GM19238 (cell line): ENCODE results near the gene EDIL3.
"Not testable (repeated sequence)": the region's sequence is repeated elsewhere in the genome, so short reads cannot be mapped to it uniquely, and the experiment has no call there.

ENCODE experiments used
- DNase-seq: peaks from one replicate; pipeline ENCODE4 v3.0.0; 2011; ENCODE audit warnings: low spot score; ENCODE audit not compliant: insufficient read length

The EDIL3 gene

GRCh38 chr5:84303315-84303714 lies 81.4 kb downstream of the EDIL3 start:
- DNase-seq, result no peak

DNA sequence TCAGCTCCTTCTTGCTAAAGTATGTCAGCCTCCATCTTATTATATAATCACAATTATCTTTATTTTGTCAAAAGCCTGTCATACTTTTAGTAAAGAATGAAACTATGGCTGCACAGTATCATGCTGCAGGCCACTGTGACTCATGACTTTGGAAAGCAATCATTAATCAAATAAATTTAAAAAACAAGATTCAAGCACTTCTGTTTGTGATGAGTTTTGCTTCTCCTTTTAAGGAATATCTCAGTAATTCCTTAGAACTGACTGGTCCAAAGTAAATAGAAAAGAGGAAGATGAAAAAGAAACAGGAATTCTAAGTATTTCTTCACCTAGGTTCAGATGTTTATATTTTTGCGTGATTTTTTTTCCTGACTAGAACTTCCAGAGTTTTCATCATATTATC lies 83.1 kb downstream of the EDIL3 start:
- DNase-seq, result no peak

DNA sequence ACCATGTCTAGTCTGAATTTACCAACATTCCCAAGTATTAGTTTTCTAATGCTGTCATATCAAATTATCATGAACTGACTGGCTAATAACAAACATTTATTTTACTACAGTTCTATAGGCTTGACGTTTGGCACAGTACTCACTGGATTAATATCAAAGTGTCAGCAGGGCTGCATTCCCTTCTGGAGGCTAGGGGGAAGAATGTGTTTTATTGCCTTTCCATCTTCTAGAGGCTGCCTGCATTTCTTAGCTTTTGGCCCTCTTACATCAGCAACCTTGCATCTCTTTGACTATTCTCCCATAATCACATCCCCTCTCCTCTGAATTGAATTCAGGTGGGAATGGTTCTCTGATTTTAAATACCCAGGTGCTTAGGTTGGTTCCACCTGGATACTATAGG lies 84.7 kb downstream of the EDIL3 start:
- DNase-seq, result no peak

DNA sequence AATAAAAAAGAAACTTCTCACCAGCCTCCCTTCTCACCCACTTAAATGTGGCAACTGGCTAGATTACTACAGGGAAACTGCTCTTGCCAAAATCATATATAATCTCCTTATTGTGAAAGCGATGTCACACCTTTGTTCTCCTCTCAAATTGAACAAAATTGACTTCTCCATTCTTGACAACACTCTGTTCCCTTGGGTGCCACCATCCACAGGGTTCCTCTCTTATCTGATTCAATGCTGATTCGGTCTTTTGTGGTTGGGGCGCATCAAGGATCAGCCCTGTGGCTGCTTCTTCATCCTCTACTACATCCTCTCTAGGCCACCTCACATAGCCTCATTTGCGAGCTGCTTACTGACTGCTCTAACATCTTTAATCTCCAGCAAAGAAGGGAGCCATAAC lies 86.1 kb downstream of the EDIL3 start:
- no peak for DNase-seq

DNA sequence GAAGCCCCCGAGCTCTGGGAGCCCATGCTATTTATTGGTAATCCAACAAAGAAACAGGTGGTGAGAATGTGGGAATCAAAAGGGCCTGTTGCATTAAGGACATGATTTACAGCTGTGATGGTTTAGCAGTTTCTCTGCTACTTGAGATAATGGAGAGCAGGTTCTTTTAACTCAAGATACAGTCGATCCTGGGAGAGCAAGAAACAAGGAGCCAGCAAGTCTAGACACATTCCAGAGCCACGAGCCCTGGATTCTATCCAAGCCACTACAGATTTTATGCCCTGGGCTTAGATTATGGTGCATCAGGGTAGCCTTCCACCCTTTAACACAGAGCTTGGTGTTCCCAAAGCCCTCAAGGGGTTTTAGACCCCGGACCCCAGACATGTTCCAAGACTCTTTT lies 87.0 kb downstream of the EDIL3 start:
- DNase-seq, result not testable (repeated sequence)

DNA sequence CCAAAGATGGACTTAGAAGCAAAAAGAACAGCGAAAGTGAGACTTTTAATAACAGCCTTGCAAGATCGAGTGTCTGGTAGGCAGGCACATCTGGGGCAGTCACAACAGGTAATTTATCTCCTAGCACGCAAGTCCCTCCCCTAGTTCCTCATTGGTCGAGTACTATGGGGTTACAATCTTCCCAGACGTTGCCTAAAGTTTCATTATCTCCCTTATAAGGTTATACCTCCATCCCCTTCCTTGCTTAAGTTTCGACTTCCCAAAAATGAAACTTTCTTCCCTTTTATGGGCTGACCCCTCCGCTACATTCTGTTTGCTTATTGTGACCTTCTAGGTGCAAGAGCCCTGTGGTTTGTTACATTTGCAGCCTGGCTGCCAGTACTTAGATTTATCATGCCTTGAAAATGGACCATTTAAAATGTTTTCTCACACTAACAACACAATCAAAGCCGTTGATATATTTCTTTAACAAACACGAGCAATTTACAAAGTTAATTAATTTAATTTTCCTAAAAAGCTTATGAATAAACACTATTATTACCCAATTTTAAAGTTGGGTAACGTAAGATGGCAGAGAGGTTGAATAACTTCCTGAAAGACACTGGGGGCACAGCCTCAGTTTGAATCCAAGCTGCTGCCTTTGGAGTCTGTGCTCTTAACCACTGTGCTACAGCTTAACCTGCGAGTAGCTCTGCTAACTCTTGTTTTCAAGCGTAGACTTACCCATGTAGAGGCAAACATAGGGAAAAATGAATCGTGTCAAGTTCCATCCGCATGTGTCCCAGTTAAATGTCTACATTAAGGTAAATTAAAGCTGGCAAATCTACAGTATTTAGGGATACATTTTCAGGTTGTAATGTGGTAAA lies 91.7 kb downstream of the EDIL3 start:
- no peak for DNase-seq

DNA sequence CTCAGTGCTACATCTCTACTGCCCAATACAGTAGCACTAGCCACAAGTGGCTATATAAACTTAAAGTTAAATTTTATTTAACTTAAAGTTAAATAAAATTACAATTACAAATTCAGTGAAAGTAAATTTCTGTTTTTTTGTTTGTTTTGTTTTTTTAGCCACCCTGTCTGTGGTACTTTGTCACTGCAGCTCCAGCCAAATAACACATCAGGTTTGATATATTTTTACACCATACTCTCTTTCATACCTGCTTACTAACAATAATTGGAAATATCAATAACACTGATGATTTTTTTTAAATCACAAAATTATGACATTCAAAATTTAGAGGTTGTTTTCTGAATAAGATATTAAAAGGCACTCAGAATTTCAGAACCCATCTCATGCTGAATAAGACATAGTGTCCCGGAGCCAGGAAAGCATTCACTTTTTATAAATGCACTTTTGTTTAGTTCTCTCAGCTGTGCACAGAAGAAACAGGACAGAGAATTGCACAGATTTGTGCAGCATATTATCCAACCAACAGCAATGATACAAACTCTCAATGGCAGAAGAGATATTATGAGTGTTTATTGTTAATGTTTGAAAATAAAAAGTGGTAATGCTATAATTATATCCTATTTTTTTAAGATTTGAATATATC lies 92.6 kb downstream of the EDIL3 start:
- DNase-seq, result no peak

GRCh38 chr5:84290673-84291072 lies 94.0 kb downstream of the EDIL3 start:
- no peak for DNase-seq

DNA sequence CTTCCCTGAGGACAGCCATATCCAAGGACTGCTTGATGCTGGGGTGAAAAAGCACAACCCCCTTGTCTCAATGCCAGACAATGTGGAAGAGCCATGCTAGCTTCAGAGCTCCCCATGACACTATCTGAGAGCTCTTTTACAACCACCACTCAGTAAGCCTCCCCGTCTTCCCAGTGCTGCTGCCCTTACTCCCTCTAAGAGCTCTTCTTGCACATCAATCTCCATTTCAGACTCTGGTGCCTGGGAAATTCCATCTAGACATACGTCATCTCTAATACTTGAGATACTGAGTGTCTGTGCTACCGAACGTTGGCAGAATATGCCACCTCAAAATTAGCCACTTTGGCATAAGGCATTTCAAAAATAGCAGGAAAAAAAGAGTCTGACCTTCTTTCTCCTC lies 94.5 kb downstream of the EDIL3 start:
- no peak for DNase-seq

DNA sequence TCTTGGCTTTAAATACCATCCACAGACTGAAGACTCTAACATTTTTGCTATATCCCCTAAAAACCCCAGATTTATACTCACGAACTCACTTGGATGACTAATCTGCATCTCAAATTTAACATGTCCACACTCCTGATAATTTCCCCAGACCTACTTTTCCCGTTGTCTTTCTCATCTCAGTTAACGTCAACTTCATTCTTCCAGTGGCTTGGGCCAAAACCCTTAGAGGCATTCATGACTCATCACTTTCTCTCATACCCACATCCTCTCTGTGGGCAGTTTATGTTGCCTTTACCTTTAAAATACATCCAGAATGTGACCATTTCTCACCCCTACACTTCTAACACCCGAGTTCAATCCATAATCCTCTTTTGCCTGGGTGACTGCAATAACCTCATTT lies 96.7 kb downstream of the EDIL3 start:
- no peak for DNase-seq

GRCh38 chr5:84286662-84287061 lies 98.0 kb downstream of the EDIL3 start:
- DNase-seq, result no peak

GRCh38 chr5:84285641-84286637 lies 98.7 kb downstream of the EDIL3 start:
- no peak for DNase-seq

- DNase-seq, result no peak
Observed at GRCh38 chr5:84281383-84281782, 103.3 kb downstream of the EDIL3 start.

DNA sequence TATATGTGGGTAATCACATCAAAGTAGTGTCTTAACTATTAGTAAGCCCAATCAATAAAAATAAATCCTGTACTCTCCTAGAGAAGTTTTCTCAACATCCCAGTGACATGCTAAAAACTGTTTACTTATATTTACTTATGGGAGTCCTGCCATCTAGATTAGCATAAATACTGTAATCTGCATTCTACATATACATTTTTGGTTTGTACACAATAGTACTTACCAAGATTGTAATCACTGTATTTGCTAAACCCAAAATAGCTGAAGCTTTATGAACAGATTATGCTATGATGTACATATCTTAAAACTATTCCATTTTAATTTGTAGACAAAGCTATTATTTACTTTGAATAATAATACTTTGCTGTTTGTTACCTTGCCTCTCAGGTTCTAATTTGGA lies 105.4 kb downstream of the EDIL3 start:
- DNase-seq, result no peak

DNA sequence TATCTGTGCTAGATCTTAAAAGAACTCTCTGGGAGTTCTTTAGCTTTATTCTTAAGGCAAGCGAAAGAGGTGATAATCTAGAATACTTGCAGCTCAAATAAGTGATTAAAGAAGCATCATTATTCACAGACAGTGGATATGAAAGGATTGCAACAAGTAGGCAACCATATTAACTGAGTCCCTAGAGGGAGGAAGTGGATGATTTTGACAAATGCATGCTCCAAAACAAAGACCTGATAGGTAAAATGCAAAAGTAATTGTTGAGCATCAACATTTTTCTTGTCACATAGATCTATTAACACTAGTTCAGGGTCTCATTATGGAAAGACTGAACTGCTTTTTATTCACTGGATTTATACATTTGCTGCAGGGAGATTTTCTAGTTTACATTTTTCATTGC lies 109.1 kb downstream of the EDIL3 start:
- DNase-seq, result no peak

GRCh38 chr5:84274585-84275468 lies 109.9 kb downstream of the EDIL3 start:
- no peak for DNase-seq

GRCh38 chr5:84273517-84273883 lies 111.2 kb downstream of the EDIL3 start:
- DNase-seq, result no peak

- no peak for DNase-seq
Observed at GRCh38 chr5:84272771-84273516, 111.7 kb downstream of the EDIL3 start.

DNA sequence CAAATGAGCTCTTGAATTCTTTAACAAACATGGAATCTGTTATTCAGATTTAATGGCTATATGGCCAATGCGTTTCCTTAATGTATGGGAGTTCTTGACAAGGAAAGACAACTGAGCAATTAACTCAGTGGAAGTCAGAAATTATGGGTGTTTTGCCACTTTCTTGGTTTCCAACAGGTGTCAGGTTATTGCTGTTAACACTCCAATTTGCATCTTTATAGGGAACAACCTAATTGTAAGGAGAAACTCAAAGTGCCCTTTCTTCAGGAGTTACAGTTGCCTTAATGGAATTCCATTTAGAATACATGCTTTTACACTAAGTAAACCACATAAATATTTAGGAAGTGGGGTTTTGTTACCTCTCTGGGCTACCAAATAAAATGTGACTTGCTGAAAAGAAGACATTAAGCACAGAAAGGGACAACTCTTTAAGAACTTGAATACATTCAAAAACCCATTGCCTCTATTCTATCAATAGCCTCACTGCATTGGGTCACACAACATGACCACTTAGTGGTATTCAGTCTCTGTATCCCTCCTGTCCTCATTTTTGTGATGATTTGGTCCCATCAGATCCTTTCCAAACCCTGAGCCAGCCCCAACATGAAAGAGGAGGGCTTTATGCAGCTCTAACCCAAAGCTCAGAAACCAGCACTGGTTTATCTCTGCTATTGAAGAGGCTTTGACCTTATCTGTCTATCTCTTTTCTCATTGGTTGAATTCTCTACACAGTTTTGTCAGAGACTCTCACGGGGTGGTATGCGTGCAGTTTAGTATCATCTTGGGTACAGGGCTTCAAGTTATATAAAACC lies 118.7 kb downstream of the EDIL3 start:
- DNase-seq, result no peak
